Suprapubic skin (tissue), 4 donors: ENCODE data around the gene STAC2.

ENCODE experiments used
- CTCF ChIP-seq, 2 donors: fragments of 200-600 bp in 1 of 2; fragments of 450-650 bp in 1 of 2; sonication (generic) in 1 of 2; IDR thresholded peaks; one replicate each; pipeline ENCODE4 v1.5.1; 2016 to 2019; ENCODE audit warnings: antibody characterized with exemption in 2 of 2, mild to moderate bottlenecking in 1 of 2, moderate library complexity in 1 of 2
- EP300 ChIP-seq: sonication (generic); formaldehyde crosslinking; IDR thresholded peaks from one replicate; pipeline ENCODE4 v1.6.1; 2017; ENCODE audit warnings: antibody characterized with exemption
- POLR2A ChIP-seq, 2 donors: fragments of 450-650 bp; IDR thresholded peaks; one replicate each; pipeline ENCODE4 v1.6.1; 2017; ENCODE audit warnings: antibody characterized with exemption in 2 of 2, mild to moderate bottlenecking in 2 of 2, moderate library complexity in 2 of 2
- POLR2AphosphoS5 ChIP-seq, 3 donors: sonication (generic); formaldehyde crosslinking; IDR thresholded peaks; one replicate each; pipeline ENCODE4 v1.6.1; 2017; ENCODE audit warnings: antibody characterized with exemption in 3 of 3

GRCh38 chr17:39192901-39193300, 32.8 kb downstream of the STAC2 start:
- no peak for TF ChIP-seq CTCF (IDR thresholded peaks at IDR 0.05)
- no peak for TF ChIP-seq POLR2A (IDR thresholded peaks at IDR 0.05)
- no peak for TF ChIP-seq POLR2AphosphoS5 (IDR thresholded peaks at IDR 0.05)
- TF ChIP-seq EP300, result no peak
